HG03571 (cell line): Measurements from ENCODE around the gene ACYP1.

Experiments
- ATAC-seq: cut with Tn5 transposase; IDR thresholded peaks from one replicate; pipeline ENCODE4 v1.9.1; 2021; ENCODE audit not compliant: unreplicated experiment

The ACYP1 gene

DNA sequence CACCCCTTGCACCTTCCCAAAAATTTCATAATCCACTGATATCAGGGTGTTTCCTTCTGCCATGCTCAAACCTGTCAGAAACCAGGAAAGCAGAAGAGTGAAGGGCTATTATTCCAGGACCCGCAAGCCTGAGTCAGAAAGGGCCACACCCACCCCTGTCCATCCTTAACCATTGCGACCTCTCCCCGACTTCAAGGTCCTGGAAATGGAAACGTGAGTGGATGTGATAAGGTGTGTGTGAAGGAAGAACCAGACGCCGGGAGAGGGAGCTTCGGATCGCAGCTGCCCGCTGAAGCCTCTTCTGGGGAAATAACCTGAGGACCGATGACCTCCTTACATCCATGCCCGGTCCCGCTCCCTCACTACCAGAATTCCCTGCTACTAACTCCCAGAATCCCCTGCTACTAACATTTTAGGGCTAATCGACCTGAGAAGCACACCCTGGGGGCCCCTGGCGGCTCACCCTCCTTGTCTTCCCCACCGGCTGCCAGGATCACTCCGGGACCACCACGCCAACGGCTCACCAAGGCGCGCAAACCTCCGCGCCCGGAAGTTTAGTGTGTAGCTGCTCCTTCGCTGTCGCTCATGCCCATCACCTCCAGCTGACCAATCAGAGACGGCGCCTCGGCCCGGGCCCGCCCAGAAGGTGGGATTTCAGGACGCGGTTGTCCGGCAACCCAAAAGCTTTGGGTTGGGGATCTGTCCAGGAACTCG, at the start of gene ACYP1:
TSS of gene ACYP1 (minus strand) at position 534 of the 714 bp plus-strand sequence. CDS start at position 63, 471 bp downstream.
- ATAC-seq, result peak; percentile 97

DNA sequence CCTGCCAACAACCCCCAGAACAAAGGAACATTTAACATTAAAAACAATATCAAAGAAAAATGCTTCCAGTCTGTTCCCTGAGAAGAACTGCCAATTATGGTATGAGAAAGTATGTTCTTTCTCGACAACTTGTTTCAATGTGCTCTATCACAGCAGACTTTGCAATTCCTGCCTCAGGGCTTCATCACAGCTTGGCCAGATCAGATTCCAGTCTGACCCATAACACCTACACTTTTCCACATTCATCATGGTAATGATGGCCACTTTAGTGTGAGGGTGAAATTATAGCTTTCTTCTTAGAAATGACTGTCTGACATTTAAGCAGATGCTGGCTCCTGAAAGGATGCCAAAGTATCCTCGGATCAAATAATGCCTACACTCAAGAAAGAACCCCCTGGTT, 46.1 kb upstream of the ACYP1 start:
- no peak for ATAC-seq

DNA sequence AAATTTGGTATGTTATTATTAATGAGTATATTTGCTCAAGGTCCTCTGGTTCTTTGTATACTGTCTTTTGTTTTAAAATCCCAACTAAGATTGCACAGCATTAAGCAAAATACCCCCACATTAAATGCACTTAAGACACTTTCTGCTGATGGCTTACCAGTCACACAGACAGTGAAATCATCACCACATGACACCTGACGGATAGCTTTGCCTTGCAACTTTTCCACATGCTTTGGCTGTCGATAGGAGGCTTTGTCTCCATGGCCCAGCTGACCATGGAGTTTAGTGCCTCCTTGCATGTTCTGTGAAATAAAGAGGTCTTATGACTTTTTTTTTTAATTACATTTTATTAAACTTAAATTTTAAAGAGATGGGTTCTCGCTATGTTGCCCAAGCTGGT, 43.4 kb upstream of the ACYP1 start:
- ATAC-seq, result no peak

DNA sequence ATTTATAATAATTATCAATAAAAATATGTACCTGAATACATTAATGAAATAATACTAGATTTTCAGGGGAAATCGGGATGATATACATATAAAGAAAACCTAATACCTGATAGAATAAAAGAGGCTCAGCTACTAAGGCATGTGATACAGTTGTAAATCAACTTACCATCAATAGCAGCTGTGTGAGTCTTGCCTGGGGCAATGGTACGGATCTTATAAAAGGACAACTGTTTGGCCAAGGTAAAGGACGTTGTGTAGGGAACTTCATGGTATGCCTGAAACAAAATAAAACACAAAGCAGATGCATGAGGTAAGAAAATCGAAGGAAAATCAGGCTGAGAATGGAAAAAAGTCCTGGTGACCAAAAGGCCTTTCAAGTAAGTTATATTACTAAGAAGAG, 37.7 kb upstream of the ACYP1 start:
- no peak for ATAC-seq

DNA sequence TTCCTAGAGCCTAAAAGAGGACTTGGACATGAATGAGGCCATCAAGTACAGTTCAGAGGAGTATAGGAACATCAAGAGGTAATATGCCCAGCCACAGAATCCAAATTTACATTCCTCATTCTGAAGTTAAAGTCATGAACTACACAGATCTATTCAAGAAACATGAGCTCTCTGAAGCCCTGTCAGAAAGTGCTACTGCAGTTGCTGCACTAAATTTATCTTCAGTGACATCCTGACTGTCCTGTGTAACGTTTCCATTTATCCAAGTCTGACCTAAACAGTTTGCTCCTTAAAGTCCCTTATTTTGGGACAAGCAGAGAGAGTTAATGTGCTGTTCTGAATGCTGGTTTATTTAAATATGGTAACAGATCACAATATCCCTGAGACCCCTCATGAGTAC, 34.9 kb upstream of the ACYP1 start:
- no peak for ATAC-seq

DNA sequence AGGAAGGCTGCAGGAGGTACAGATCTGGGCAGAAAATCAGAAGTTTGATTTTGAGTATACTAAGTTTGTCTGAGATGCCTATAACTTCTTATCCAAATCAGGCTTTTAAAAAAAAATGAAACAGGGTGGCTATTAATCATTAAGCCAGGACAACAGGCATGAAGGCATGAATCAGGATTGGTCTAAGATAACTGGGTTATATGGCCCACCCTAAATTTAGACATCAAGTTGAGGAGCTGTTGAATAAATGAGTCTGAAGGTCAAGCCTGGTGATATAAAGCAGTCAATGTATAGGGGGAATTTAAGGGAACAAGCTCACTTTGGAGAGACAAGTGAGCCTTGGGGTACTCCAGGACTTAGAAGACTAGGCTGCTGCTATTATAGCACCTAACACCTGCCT, 34.4 kb upstream of the ACYP1 start:
- ATAC-seq, result no peak

DNA sequence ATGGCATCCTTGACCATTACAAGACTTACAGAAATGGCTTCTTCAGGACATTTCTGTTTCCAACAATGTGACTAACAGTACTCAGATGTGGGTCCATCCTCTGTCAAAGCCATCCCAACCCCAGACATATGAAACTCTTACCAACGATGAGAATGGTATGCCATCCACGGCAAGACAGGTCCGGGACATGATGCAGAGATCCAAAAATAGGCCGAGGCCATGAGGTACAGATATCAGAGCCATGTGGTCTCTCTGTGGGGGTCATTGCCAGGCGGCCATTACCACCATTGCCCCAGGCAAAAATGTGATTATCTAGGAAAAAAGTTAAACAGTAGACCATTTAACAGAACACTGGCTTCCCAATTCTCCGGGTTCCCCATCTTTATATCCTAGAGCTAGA, 33.1 kb upstream of the ACYP1 start:
- no peak for ATAC-seq

DNA sequence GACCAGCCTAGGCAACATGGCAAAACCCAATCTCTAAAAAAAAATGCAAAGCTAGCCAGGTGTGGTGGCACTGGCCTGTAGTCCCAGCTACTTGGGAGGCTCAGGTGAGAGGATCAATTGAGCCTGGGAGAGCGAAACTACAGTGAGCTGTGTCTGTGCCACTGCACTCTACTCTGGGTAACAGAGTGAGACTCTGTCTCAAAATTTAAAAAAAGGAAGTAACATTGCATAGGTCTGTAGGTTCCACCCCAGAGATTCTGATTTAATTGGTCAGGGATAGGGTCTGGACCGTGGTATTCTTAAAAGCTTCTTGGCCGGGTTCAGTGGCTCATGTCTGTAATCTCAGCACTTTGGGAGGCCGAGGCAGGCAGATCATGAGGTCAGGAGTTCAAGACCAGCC, 31.9 kb upstream of the ACYP1 start:
- ATAC-seq, result no peak

DNA sequence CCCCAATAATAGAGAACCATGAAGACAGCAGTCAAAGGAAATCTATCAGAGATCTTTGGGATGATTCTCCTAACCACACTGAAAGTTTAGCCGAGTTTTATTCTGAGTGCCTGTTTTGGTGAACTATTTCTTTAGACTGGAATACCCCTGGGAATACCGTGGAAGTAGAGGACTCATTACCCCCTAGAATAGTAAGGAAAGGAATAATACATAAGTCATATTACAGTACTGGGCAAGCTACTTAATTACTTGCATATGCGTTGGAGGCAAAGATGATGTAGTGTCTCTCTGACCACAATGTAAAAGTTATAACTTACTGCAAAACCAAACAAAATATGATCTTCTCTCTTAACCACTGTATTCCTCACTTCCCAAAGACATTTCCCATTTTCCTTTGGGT, 31.1 kb upstream of the ACYP1 start:
- ATAC-seq, result no peak

DNA sequence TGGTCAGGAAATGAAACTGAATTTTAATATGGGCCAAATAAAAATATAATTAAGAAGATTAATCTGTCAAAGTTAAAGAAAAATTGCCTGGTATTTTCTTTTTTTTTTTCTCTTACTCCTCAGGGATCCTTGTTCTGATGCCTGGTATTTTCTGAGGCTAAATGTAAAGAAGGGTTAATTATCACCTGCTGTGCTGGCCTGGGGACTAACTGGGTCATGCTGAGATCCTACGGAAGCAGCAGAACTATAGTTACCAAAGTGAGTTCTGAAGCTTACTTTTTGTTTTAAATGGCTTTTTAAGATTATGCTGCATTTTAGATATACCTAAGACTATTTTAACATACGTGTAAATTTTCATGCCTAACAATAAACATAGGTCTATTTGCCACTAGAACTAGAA, 28.9 kb upstream of the ACYP1 start:
- no peak for ATAC-seq

DNA sequence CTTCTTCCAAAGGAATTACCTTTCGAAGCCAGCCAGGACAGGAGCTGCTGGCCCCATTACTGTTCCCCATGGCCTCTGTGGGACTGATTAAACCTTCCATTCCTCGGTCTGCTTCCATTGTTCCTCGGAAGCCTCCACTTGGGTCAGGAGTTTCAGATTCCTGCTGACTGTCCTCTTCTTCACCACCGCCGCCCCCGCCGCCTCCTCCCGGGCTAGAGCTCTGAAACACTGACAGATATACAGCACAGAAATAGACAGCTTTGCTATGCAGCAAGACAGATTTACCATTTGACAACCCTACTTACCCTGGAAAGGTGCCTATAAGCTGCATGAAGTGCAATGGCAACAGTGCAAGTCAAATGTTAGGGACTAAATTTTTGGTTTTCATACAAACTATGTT, 27.4 kb upstream of the ACYP1 start:
- no peak for ATAC-seq

DNA sequence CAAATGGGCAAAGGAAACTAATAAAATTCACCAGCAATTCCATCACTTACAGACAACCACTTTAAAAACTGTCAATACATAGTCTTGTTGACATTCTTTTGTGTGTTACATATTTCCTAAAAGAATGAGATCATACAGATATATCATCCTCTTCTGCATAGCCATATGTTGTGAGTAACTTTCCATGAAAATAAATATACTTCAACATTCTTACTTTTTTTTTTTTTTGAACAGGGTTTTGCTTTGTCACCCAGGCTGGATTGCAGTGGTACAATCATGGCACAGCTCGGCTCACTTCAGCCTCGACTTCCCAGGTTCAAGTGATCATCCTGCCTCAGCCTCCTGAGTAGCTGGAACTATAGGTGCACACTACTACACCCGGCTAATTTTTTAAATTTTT, 26.5 kb upstream of the ACYP1 start:
- ATAC-seq, result no peak

DNA sequence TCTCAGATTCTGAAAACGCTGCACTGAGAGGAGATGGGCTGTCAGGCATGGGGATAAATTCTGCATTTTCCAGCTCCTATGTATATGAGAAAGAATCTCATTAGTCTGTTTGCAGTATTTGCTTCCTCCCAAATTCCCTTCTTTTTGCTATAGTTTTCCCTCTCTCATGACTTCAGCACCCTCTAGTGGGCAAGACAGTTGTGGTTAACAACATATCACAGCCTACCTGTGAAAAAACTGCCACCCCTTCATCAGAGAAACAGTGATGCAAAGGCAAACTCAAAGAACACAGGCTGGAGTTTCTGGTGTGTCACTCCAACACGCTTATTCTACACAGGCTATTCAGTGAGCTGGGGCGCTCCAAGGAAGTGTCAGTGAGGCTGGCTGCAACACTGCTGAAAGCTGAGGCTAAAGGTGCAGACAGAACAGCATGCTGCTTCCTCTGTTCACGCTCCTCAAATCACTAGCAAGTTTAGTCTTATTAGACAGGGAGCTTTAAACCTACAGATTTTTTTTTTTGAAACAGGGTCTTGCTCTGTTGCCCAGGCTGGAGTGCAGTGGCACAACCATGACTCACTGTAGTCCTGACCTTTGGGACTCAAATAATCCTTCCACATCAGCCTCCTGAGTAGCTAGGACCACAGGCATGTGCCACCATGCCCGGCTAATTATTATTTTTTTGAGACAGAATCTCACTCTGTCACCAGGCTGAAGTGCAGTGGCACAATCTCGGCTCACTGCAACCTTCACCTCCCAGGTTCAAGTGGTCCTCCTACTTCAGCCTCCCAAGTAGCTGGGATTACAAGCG, 24.9 kb upstream of the ACYP1 start:
- no peak for ATAC-seq

DNA sequence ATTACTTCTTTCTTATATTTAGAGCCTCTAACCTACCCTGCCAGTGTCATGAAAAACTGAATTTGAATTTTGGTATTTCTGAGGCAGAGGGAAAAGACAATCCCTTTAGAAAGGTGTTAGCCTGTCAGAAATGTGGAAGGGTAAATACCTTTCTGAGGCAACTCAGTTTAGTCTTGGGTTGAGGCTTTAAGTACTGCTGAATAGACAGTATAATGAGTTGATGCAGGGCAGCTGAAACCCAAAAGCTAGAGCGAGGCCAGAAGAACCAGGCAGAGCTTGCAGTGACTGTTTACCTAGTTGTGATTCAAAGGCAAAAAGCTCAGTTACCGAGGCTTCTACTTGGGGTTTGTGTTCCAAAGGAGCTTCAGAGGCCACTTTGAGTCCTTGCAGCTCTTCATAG, 24.3 kb upstream of the ACYP1 start:
- ATAC-seq, result no peak

DNA sequence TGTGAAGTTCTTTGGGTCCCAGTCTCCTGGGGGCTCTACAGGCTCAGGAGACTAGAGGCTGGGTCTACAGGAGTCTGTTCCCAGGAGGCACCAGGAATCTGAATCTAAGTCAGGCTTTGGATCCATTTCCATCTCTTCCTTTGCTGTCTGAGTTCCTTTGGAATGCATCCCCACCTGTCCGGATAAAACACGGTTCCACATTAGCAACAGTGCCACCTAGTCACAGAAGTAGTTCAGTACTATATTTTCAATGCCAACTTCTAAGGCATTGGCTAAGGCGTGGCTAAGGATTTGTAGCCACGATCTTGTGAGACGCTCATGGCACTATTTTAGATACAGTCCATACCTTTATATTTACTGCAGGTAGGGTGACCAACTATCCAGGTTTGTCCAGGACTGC, 20.7 kb upstream of the ACYP1 start:
- ATAC-seq, result no peak

DNA sequence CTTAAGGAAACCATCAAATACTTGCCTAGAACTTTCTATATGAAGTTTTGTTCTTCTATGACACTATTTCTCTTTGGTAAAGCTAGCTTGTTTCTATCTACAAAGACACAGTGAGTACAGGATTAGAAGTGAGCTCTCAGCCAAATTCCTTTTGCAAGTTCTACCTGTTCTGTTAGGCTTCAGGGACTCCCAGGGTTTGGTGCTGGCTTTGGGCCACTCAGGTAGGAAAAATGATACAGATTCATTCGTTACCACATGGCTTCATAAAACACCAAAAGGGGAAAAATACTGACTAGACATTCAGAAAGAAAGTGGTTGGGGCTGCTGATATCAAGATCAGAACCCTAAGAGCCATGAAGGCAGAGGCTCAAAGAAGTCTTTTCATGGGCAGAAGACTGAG, 19.4 kb upstream of the ACYP1 start:
- no peak for ATAC-seq

DNA sequence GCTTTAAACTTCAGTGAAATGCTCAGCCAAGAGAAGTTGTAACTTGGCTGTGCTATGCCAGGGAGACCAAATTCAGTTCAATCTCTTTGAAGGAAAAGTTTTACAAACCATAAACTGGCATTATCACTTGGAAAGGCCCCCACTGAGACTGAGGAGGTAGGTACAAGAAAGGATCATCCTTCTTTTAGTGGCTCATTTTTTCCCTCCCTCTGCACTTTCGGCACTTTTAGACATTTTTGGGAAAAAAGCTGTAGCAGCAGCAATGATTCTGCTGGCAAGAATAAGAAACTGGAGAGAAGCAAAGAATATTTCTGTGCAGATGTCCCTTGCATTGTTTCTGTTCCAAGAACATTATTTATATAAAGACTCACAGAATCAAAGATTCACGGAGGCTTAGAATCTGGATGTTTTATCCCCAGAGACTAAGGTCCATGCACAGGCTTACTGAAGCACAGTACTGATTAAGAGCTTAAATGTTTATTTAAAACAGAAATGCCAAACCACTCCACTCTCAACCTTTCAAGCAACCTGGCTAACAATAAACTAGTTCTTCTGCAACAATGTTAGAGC, 17.9 kb upstream of the ACYP1 start:
- no peak for ATAC-seq

DNA sequence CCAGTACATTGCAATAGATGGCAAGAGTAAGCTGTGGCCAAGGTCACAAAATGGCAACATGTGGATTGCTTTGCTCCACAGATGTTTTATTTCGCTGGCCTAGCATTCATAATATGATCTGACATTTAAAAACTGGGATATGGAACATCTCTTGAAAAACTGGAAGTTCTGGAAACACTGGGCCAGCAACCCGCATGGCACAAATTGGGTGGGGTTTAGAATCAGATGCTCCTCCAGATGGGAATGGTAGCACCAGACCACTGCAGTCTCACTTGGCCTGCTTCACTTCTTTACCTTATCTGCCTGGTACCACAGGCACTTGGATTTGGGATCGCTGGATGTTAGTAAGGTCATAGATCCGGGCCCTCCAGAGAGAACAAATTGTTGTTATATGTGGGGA, 15.7 kb upstream of the ACYP1 start:
- ATAC-seq, result no peak

DNA sequence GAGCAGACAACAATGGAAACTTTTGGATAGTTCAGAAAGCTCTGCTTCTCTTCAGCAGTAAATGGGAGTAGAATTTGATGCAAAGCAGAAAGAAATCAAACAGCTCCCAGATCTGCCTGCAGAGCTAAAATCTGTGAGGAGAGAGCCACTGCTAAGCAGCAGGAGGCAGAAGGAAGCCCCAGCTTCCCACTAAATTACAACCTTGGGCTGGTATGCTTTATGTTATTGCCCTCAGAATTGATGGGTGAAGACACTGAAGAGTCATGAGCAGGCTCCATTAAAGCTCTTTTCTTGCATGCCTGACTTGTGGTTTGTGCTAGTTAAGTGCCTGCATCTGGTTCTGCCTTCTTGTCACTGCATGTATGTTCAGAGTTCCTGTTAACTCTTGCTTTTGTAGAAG, 14.0 kb upstream of the ACYP1 start:
- ATAC-seq, result no peak

DNA sequence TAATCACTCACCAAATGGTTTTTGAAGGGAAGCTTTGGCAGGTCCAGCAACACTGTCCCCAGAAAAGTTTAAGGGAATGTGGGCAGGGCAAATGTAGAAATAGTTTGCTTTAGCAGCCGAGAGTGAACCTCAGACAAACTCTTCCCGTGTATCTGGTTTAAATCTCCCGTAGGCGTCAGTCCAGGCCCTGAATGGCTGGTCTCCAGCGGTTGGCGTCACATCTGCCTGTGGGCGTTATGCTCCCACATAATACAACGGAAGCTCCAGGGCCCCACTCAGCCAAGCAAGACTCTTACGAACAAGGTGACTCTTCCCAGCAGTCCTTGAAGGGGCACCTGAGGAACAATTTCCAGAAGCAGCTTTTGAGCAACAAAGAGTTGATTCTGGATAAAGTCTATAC, 6.6 kb upstream of the ACYP1 start:
- no peak for ATAC-seq

DNA sequence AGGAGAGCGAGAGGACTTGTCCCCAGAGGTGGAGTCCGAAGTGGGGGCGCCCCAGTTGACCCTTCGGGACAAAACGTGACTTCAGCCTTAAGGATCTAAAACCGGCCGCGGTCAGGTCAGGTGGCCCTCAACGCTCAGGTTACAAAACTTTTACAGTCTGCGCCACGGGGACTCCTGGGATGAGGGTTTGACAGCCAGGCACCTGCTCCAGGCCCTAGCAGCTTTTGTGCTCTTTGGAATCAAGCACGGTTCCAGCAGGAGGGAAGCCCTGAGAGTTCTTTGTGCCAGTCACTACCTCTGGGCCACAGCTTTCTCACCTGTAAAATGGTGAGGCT, 6.0 kb upstream of the ACYP1 start:
- ATAC-seq, result no peak

DNA sequence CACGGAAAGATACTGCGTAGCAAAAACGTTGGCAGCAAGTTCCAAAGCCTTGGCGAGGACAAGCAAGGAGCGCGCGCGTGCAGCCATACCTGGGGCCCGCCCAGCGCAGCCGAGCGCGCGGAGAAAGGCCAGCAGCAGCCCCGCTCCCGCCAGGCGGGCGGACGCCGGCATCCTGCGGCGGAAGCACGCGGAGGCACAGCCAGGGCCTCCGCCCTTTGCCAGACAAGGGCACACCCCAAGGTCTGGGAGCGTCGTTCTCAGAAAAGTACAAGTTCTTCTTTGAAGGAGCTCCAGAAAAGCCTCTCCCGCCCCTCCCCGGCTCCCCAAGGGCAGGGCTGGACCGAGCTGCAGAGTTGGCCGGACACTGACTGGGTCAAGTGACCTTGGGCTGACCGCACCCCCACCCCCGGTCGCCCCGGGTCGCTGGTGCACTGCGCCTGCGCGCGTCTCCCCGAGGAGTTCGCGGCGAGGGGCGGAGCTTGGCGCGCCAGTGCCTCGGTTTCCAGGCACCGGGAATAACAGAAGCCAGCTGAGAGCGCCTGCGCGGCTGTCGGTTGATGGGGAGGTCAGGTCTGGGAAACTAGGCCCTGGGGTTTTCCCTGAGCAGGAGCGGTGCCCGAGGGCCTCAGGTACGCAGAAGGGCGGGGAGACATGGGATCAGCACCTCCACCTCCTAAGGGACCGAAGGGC, 5.4 kb upstream of the ACYP1 start, which contains the start of gene ZC2HC1C:
TSS of gene ZC2HC1C (plus strand) at position 521 of the 690 bp plus-strand sequence. CDS start 933 bp downstream, outside the sequence.
- peak; percentile 59 for ATAC-seq
